Neural cell (in vitro differentiated cells): Measurements from ENCODE around the gene HDAC4.
"Not testable (repeated sequence)": the region's sequence is repeated elsewhere in the genome, so short reads cannot be mapped to it uniquely, and the experiment has no call there.

Source experiments
- CTCF ChIP-seq: fragments of 450-650 bp; IDR thresholded peaks from 2 replicates; pipeline ENCODE4 v1.5.1; 2014; ENCODE audit warnings: antibody characterized with exemption, mild to moderate bottlenecking, moderate library complexity; ENCODE audit not compliant: poor library complexity, severe bottlenecking
- POLR2AphosphoS5 ChIP-seq: IDR thresholded peaks from 2 replicates; pipeline ENCODE4 v1.6.1; 2012

DNA sequence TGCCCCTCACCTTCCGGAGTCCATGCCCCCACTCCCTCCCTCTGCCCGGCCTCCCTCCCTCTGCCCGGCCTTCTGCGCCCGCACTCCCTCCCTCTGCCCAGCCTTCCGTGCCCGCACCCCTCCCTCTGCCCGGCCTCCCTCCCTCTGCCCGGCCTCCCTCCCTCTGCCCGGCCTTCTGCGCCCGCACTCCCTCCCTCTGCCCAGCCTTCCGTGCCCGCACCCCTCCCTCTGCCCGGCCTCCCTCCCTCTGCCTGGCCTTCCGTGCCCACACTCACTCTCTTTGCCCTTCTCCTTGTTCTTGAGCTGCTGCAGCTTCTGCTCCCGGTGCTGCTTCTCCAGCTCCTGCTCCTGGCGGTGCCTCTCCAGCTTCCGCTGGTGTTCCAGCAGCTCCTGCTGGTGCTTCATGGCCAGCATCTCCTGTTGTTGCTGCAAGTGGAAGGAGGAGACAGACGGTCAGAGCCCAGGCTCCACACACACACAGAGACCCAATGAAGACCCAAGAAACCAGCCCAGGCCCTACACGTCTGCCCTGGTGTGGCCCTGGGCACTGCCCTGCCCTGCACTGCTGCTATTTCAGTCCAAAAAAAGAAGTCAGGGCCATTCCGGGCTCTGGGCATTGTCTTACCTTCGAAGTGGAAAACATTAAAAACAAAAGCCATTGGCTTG is 224.5 kb downstream of the HDAC4 start:
- TF ChIP-seq CTCF, POLR2AphosphoS5: not testable (repeated sequence)
